GM18502 (cell line): ENCODE data around the gene MYCBP.

Experiments used
- ATAC-seq: cut with Tn5 transposase; IDR thresholded peaks from one replicate; pipeline ENCODE4 v1.9.1; 2021; ENCODE audit warnings: mild to moderate bottlenecking; ENCODE audit not compliant: unreplicated experiment, poor library complexity

MYCBP gene

GRCh38 chr1:38826886-38827285, 46.3 kb downstream of the MYCBP start:
- ATAC-seq = no peak

DNA sequence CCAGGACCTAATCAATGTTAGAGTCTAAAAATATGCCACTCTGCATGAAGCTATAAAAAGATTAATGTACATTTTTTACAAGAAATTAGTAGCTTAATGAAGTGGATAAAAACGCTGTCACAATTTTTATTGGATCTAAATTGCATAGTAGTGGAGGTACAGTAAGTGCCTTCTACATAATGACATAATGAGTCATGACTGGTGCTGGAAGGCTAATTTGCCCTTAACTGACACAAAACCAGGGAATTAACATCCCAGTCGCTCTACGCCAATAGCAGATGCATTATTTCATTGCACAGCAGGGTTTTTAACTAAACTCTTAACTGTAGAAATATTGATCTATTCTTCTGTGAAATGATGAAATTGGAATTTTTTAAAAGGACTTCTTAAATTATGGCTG, 46.9 kb downstream of the MYCBP start:
- no peak for ATAC-seq

DNA sequence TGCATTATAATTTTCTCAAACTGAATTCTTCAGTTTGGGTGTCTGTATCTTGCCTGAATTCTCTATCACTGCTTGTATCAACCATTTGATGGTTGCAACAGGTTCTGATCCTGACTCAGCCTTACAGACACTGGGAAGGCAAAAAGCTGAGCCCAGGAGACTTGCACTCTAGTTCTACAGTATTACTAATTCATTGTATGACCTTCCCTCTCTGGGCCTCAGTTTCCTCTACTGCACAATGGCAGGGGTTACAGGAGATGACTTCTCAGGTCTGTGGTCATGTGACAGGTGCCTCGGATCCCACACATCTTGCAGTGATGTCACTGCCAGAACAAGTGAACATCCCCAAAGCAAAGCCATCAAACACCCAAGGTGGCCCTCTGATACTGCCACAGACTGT, 52.3 kb downstream of the MYCBP start:
- ATAC-seq = no peak

DNA sequence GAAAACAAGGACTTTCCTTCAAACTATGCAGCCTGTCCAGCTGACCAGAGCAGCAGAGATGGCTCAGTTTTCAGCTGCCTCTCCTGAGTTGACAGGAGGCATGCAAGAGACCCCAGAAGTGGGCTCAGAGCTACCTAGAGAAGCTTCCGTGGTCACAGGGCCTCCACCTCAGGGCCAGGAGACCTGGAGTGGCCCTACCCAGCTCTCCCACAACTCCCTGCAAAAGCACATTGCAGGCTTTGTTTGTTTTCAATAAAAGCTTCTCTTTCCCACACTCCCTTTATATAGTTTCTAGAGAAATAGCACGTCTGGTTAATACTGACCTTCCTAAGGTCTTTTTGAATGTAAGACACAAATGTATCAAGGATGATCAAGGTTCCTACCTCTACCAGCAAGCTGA, 53.6 kb downstream of the MYCBP start:
- ATAC-seq = no peak

DNA sequence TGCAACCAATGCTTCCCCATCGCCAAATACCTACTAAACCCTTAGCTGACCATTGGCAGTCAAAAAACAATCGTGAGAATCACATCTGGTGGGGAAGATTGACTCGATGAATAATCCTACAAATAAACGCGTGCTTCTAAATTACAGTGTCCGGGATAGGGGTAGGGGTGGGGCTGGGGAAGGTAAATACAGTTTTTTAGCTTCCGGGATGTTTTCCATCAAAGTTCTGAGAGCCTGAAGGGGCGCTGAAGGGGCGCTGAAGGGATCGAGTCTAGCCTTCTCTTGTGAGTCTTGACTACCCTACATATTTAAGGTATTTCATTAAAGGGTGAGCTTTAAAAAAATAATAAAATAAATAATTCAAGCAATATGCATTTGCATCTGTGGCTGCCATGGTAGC, 54.1 kb downstream of the MYCBP start:
- ATAC-seq = no peak

DNA sequence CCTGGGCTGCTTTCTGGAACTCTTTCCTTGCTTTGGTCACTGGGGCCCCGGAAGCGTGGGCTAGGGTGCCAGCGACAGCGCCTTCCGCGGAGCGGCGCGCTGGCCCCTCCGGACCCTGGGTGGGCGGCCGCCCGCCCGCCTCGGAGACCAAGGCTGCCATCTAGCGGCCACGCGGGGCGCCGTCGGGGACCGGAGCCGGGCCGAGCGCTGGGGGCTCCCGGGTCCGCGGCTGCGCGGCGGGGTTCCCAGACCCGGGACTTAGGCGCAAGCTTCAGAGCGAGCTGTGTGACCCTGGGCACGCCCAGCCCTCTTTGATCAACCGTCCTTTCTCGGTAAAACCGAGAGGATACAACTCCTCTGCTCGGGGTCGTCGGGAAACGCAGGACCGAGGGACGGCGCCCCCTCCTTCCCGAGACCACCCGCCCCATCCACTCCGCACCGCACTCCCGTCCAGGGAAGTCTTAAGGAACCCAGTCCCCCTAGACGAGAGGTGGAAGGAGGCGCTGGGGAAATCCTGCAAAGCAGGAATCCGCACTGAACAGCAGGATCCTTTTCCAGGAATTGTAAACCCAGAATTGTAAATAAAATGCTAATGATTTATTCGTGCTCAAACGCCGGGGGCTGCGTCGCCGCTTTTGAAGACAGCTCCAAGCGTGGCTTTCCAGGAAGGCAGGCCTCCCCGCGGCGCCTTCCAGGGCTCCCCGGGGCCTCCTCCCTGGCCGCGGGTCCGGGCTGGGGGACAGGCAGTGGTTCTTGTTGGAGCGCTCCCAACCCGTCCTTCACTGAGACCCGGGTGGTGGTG, 54.8 kb downstream of the MYCBP start:
- no peak for ATAC-seq

GRCh38 chr1:38817267-38818174, 55.6 kb downstream of the MYCBP start:
- no peak for ATAC-seq

GRCh38 chr1:38815903-38816627, 57.1 kb downstream of the MYCBP start:
- ATAC-seq = peak; percentile 90

- ATAC-seq = no peak
These were observed 58.1 kb downstream of the MYCBP start for GRCh38 chr1:38814984-38815464.

- ATAC-seq = no peak
These were observed 58.6 kb downstream of the MYCBP start for GRCh38 chr1:38814444-38814983.

DNA sequence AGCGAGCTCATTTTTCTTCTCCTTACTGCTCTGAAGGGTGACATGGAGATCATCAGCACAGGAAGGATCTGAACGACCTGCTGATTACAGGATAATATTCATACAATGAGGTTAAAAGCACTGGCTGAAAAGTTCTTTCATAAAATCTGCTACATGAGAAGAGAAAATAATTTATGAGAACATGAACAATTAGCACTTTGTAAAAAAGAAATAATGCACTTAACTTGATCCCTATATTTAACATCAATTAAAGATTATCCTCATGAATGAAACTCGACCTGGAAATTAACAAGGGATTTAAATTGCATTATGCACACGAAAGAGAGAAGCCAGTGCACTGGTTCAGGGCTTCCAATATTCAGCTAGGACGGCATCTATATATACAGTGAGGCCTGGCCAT, 60.2 kb downstream of the MYCBP start:
- ATAC-seq = no peak
